ENCODE measurements around the gene MTR. TPM values are rescaled to one million over a fixed set of nuclear protein-coding genes. Genes with fewer than 3 reads are reported as not detected.

MTR gene
- total RNA-seq: 24.1 TPM

- FAIRE-seq (peak; percentile 94), DNase-seq (ENCODE audit: low spot score in 2 of 2) (peak; percentile 94 to 97)
These were observed at the start of gene MTR for GRCh38 chr1:236795035-236795756. MTR (plus strand) TSS chr1:236795292; CDS start chr1:236795704, 412 bp downstream.

- no peak for FAIRE-seq
- DNase-seq (ENCODE audit: low spot score in 2 of 2): no peak
These were observed 48.3 kb upstream of the MTR start for GRCh38 chr1:236746785-236747184.

GRCh38 chr1:236747311-236747985 is 47.6 kb upstream of the MTR start:
- DNase-seq (ENCODE audit: low spot score in 2 of 2): no peak
- no peak for FAIRE-seq

GRCh38 chr1:236748268-236748870 is 46.7 kb upstream of the MTR start:
- FAIRE-seq: no peak

GRCh38 chr1:236750928-236751327 is 44.2 kb upstream of the MTR start:
- FAIRE-seq: no peak

More at GRCh38 chr1:236748268-236748870, 46.7 kb upstream of the MTR start:
- no peak for DNase-seq (ENCODE audit: low spot score in 2 of 2)

GRCh38 chr1:236751385-236751784 is 43.7 kb upstream of the MTR start:
- DNase-seq (ENCODE audit: low spot score in 2 of 2): no peak
- no peak for FAIRE-seq

More at GRCh38 chr1:236750928-236751327, 44.2 kb upstream of the MTR start:
- no peak for DNase-seq (ENCODE audit: low spot score in 2 of 2)

- no peak for DNase-seq (ENCODE audit: low spot score in 2 of 2)
- FAIRE-seq: no peak
These were observed 43.2 kb upstream of the MTR start for GRCh38 chr1:236751935-236752334.

GRCh38 chr1:236753516-236753915 is 41.6 kb upstream of the MTR start:
- peak in 1 of 2 donors; percentile 23 for DNase-seq (ENCODE audit: low spot score in 2 of 2)
- FAIRE-seq: no peak

- FAIRE-seq (no peak), DNase-seq (ENCODE audit: low spot score in 2 of 2) (no peak)
These were observed 41.1 kb upstream of the MTR start for GRCh38 chr1:236753964-236754363.

GRCh38 chr1:236754525-236755210 is 40.4 kb upstream of the MTR start:
- FAIRE-seq (no peak), DNase-seq (ENCODE audit: low spot score in 2 of 2) (no peak)

- DNase-seq (ENCODE audit: low spot score in 2 of 2) (no peak), FAIRE-seq (no peak)
These were observed 37.5 kb upstream of the MTR start for GRCh38 chr1:236757640-236758039.

- FAIRE-seq (no peak), DNase-seq (ENCODE audit: low spot score in 2 of 2) (peak in 1 of 2 donors; percentile 24)
These were observed 35.7 kb upstream of the MTR start for GRCh38 chr1:236759252-236759859.

- DNase-seq (ENCODE audit: low spot score in 2 of 2) (no peak), FAIRE-seq (no peak)
These were observed 34.6 kb upstream of the MTR start for GRCh38 chr1:236760480-236760879.

- FAIRE-seq: no peak
These were observed 34.1 kb upstream of the MTR start for GRCh38 chr1:236760986-236761385.

GRCh38 chr1:236761397-236762132 is 33.5 kb upstream of the MTR start:
- DNase-seq (ENCODE audit: low spot score in 2 of 2) (no peak), FAIRE-seq (no peak)

More at GRCh38 chr1:236760986-236761385, 34.1 kb upstream of the MTR start:
- DNase-seq (ENCODE audit: low spot score in 2 of 2): no peak

GRCh38 chr1:236762410-236762809 is 32.7 kb upstream of the MTR start:
- DNase-seq (ENCODE audit: low spot score in 2 of 2): no peak
- no peak for FAIRE-seq

- FAIRE-seq (no peak), DNase-seq (ENCODE audit: low spot score in 2 of 2) (no peak)
These were observed 29.3 kb upstream of the MTR start for GRCh38 chr1:236765831-236766230.

- FAIRE-seq (no peak), DNase-seq (ENCODE audit: low spot score in 2 of 2) (no peak)
These were observed 28.6 kb upstream of the MTR start for GRCh38 chr1:236766506-236766905.

- DNase-seq (ENCODE audit: low spot score in 2 of 2) (no peak), FAIRE-seq (no peak)
These were observed 27.8 kb upstream of the MTR start for GRCh38 chr1:236767276-236767675.

GRCh38 chr1:236768601-236769000 is 26.5 kb upstream of the MTR start:
- no peak for FAIRE-seq
- DNase-seq (ENCODE audit: low spot score in 2 of 2): no peak

All from frontal cortex (tissue), 4 donors.